ENCODE measurements around the gene CCDC167.

The CCDC167 gene

GRCh38 chr6:37489697-37490336, 9.9 kb downstream of the CCDC167 start:
- no peak for DNase-seq (ENCODE audit: low read depth)

- no peak for DNase-seq (ENCODE audit: low read depth)
Measured at GRCh38 chr6:37488476-37488875, 11.2 kb downstream of the CCDC167 start.

GRCh38 chr6:37487591-37488380, 11.9 kb downstream of the CCDC167 start:
- no peak for DNase-seq (ENCODE audit: low read depth)

- DNase-seq (ENCODE audit: low read depth), result no peak
Measured at GRCh38 chr6:37486121-37486839, 13.4 kb downstream of the CCDC167 start.

GRCh38 chr6:37485291-37485702, 14.4 kb downstream of the CCDC167 start:
- DNase-seq (ENCODE audit: low read depth), result no peak

- no peak for DNase-seq (ENCODE audit: low read depth)
Measured at GRCh38 chr6:37484786-37485170, 14.9 kb downstream of the CCDC167 start.

GRCh38 chr6:37483917-37484785, 15.5 kb downstream of the CCDC167 start:
- DNase-seq (ENCODE audit: low read depth), result no peak

- DNase-seq (ENCODE audit: low read depth), result no peak
Measured at GRCh38 chr6:37483252-37483901, 16.3 kb downstream of the CCDC167 start.

GRCh38 chr6:37482606-37483251, 17.0 kb downstream of the CCDC167 start:
- DNase-seq (ENCODE audit: low read depth), result no peak

GRCh38 chr6:37481711-37482605, 17.7 kb downstream of the CCDC167 start:
- no peak for DNase-seq (ENCODE audit: low read depth)

GRCh38 chr6:37480951-37481534, 18.6 kb downstream of the CCDC167 start:
- DNase-seq (ENCODE audit: low read depth), result no peak

GRCh38 chr6:37480118-37480736, 19.5 kb downstream of the CCDC167 start:
- DNase-seq (ENCODE audit: low read depth), result no peak

GRCh38 chr6:37479266-37479854, 20.3 kb downstream of the CCDC167 start:
- no peak for DNase-seq (ENCODE audit: low read depth)

GRCh38 chr6:37478827-37479226, 20.9 kb downstream of the CCDC167 start:
- DNase-seq (ENCODE audit: low read depth), result no peak

- DNase-seq (ENCODE audit: low read depth), result no peak
Measured at GRCh38 chr6:37477656-37478435, 21.8 kb downstream of the CCDC167 start.

- DNase-seq (ENCODE audit: low read depth), result no peak
Measured at GRCh38 chr6:37477191-37477590, 22.5 kb downstream of the CCDC167 start.

- DNase-seq (ENCODE audit: low read depth), result no peak
Measured at GRCh38 chr6:37474316-37474715, 25.4 kb downstream of the CCDC167 start.
